Parathyroid adenoma (tissue), 2 donors: ENCODE results near the gene INPP5D.

Experiments used
- H2AFZ ChIP-seq: fragments of 300-600 bp; sonication (generic); one replicate; pipeline ENCODE4 v1.7.0; 2017; ENCODE audit warnings: antibody characterized with exemption, mild to moderate bottlenecking
- H3K27ac ChIP-seq: fragments of 300-600 bp; sonication (generic); one replicate; pipeline ENCODE4 v1.7.0; 2017
- H3K27me3 ChIP-seq: fragments of 300-600 bp; sonication (generic); one replicate; pipeline ENCODE4 v1.7.0; 2017; ENCODE audit warnings: low read length; ENCODE audit not compliant: control insufficient read depth, insufficient read depth
- H3K36me3 ChIP-seq: fragments of 300-600 bp; sonication (generic); one replicate; pipeline ENCODE4 v1.7.0; 2017; ENCODE audit warnings: low read length; ENCODE audit not compliant: control insufficient read depth, insufficient read depth
- H3K4me1 ChIP-seq: fragments of 300-600 bp; sonication (generic); one replicate; pipeline ENCODE4 v1.7.0; 2017; ENCODE audit warnings: control low read depth
- H3K4me2 ChIP-seq: fragments of 300-600 bp; sonication (generic); one replicate; pipeline ENCODE4 v1.7.0; 2017; ENCODE audit warnings: low read length
- H3K4me3 ChIP-seq: fragments of 300-600 bp; sonication (generic); one replicate; pipeline ENCODE4 v1.7.0; 2017; ENCODE audit warnings: low read depth, low read length
- H3K79me2 ChIP-seq: fragments of 300-600 bp; sonication (generic); one replicate; pipeline ENCODE4 v1.7.0; 2017; ENCODE audit warnings: control low read depth
- H3K9ac ChIP-seq: fragments of 300-600 bp; sonication (generic); one replicate; pipeline ENCODE4 v1.7.0; 2017; ENCODE audit warnings: mild to moderate bottlenecking
- H3K9me3 ChIP-seq: fragments of 300-600 bp; sonication (generic); one replicate; pipeline ENCODE4 v1.7.0; 2017; ENCODE audit warnings: low read length; ENCODE audit not compliant: control insufficient read depth
- CTCF ChIP-seq: fragments of 300-600 bp; sonication (generic); IDR thresholded peaks from one replicate; pipeline ENCODE4 v1.7.0; 2017; ENCODE audit warnings: antibody characterized with exemption, mild to moderate bottlenecking
- donor health status: primary hyperparathyroidism.

Gene INPP5D

DNA sequence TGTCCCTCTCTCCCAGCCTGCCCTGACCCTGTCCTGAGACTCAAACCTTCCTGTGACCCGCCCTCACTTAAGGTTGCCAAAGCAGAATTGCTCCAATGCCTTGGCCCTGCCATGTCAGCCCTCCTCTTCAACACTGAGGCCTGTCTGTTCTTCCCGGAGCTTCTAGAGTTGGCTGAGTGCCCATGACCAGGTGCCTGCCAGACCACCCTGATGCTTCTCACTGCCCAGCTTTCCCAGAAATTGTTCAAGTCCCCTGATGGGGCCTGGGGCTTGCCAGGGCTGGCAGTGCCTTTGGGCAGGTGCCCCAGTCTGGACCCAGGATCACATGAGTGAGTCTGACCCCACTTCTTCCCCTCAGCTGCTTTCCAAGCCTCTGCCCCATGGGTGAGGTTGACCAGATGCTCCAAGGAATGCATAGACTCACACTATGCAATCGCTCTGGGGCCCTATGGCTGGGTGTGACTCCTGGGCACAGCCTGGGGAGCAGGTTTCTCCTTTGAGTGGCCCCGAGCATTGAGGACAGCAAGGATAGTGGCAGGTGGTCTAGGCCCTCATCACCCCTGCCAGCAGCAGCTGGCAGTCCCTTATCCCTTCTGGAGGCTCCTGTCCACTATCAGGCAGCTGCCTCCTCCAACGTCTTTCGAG, 3.1 kb upstream of the INPP5D start:
- Histone ChIP-seq H2AFZ (no peak overlapping the region), H3K4me2 (no peak overlapping the region), H3K9me3 (no peaks in the 10 kb centered on the region), H3K9ac (no peak overlapping the region), H3K36me3 (no peaks in the 10 kb centered on the region), H3K27ac (no peak overlapping the region), H3K4me1 (no peaks in the 10 kb centered on the region), H3K79me2 (no peaks in the 10 kb centered on the region), H3K27me3 (no peaks in the 10 kb centered on the region), H3K4me3 (no peak overlapping the region)
- TF ChIP-seq CTCF: no peak

GRCh38 chr2:233058717-233059546, 1.2 kb upstream of the INPP5D start:
- Histone ChIP-seq H3K27me3 (no peaks in the 10 kb centered on the region), H2AFZ (no peak overlapping the region), H3K4me2 (no peak overlapping the region), H3K79me2 (no peaks in the 10 kb centered on the region), H3K36me3 (no peaks in the 10 kb centered on the region), H3K9me3 (no peaks in the 10 kb centered on the region), H3K27ac (no peak overlapping the region), H3K4me1 (no peaks in the 10 kb centered on the region), H3K9ac (no peak overlapping the region), H3K4me3 (no peak overlapping the region)
- TF ChIP-seq CTCF: no peak

DNA sequence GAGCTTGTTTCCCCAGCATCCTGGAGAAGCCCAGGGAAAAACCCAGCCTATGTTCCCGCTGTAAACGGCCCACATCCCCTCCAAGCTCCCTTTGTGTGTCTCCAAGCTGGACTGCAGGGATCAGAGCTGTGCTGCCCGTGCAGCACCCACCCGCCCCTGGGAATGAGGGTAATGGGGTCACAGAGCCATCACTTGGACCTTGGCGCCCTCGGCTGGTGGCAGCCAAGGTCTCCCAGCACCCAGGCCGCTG, 670 bp upstream of the INPP5D start:
- H3K27me3 ChIP-seq: no peaks in the 10 kb centered on the region
- H3K36me3 ChIP-seq: no peaks in the 10 kb centered on the region
- no peak for TF ChIP-seq CTCF
- no peaks in the 10 kb centered on the region for H3K9me3 ChIP-seq
- H3K79me2 ChIP-seq: no peaks in the 10 kb centered on the region
- H3K4me1 ChIP-seq: no peaks in the 10 kb centered on the region
- no peak overlapping the region for H3K4me3 ChIP-seq
- H3K4me2 ChIP-seq: no peak overlapping the region
- no peak overlapping the region for H3K9ac ChIP-seq
- H2AFZ ChIP-seq: no peak overlapping the region
- H3K27ac ChIP-seq: peak overlapping the region; percentile 64

DNA sequence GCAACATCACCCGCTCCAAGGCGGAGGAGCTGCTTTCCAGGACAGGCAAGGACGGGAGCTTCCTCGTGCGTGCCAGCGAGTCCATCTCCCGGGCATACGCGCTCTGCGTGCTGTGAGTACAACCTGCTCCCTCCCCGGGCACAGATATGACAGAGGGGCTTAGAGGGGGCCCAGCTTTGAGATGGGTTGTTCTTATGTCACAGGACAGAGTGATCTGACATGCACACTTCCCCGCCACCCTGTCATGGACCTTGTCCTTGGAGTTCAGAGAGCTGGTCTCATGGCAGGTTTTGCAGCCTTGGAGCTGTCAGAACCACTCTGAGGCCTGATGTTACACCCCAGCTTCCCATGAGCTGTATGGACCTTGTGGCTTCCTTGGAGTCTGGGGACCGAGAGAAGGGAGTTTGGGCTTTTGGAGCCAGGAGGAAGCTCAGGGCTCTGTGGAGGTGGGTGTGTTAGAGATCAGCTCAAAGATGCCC, 398 bp downstream of the INPP5D start:
- H3K4me2 ChIP-seq: peak overlapping the region; percentile 33
- H3K9ac ChIP-seq: no peak overlapping the region
- no peaks in the 10 kb centered on the region for H3K79me2 ChIP-seq
- H3K27me3 ChIP-seq: no peaks in the 10 kb centered on the region
- H3K36me3 ChIP-seq: no peaks in the 10 kb centered on the region
- no peaks in the 10 kb centered on the region for H3K9me3 ChIP-seq
- peak overlapping the region; percentile 64 for H3K27ac ChIP-seq
- no peak for TF ChIP-seq CTCF
- no peaks in the 10 kb centered on the region for H3K4me1 ChIP-seq
- no peak overlapping the region for H2AFZ ChIP-seq
- peak overlapping the region; percentile 15 for H3K4me3 ChIP-seq
